H1 (cell line): Measurements from ENCODE around the gene FAM167B. TPM values are rescaled to one million over a fixed set of nuclear protein-coding genes. Genes with fewer than 3 reads are reported as not detected.

Experiments used
- CTCF ChIA-PET: fragments of 300-600 bp; sonication (Branson Sonifier 250); formaldehyde crosslinking; loops from one replicate; lab custom pipeline; 2021; ENCODE audit not compliant: partially characterized antibody; lab: Charles Lee
- POLR2A ChIA-PET: fragments of 300-600 bp; sonication (Branson Sonifier 250); formaldehyde crosslinking; loops from one replicate; lab custom pipeline; 2021; ENCODE audit warnings: inconsistent platforms; ENCODE audit not compliant: partially characterized antibody; lab: Charles Lee
- DNase-seq, 2 experiments: peaks; one replicate each; pipeline versions ENCODE4 v3.0.0 to v3.0.0-alpha.2; 2010 to 2022; ENCODE audit warnings: low spot score in 2 of 2, low read depth in 1 of 2, mixed read lengths in 1 of 2
- FAIRE-seq: peaks from 2 replicates; lab custom pipeline; 2011; peaks lifted over from hg19 to GRCh38; lab: Jason Lieb, UNC
- H2AFZ ChIP-seq: 2 replicates; pipeline ENCODE4 v1.8.1; 2012; ENCODE audit warnings: low read length, inconsistent platforms
- H2AK5ac ChIP-seq: 2 replicates; pipeline ENCODE4 v1.6.1; 2013; ENCODE audit warnings: low read depth, low read length
- H2BK120ac ChIP-seq: replicated peaks from 2 replicates; pipeline ENCODE3; 2013; ENCODE audit warnings: low read depth, low read length, inconsistent platforms
- H2BK12ac ChIP-seq: 2 replicates; pipeline ENCODE4 v1.6.1; 2013; ENCODE audit warnings: low read depth, low read length
- H2BK15ac ChIP-seq: 2 replicates; pipeline ENCODE4 v1.6.1; 2013; ENCODE audit warnings: low read length
- H2BK20ac ChIP-seq: 2 replicates; pipeline ENCODE4 v1.6.1; 2013; ENCODE audit warnings: low read length
- H2BK5ac ChIP-seq: 2 replicates; pipeline ENCODE4 v1.6.1; 2013; ENCODE audit warnings: low read depth, low read length
- H3K14ac ChIP-seq: 2 replicates; pipeline ENCODE4 v1.6.1; 2013; ENCODE audit warnings: inconsistent platforms; ENCODE audit not compliant: insufficient read length
- H3K18ac ChIP-seq: 2 replicates; pipeline ENCODE4 v1.6.1; 2013; ENCODE audit warnings: low read length; ENCODE audit errors: extremely low read depth
- H3K23ac ChIP-seq: 2 replicates; pipeline ENCODE4 v1.6.1; 2013; ENCODE audit warnings: inconsistent platforms; ENCODE audit not compliant: insufficient read length
- H3K23me2 ChIP-seq: 2 replicates; pipeline ENCODE4 v1.6.1; 2013; ENCODE audit warnings: low read depth, low read length
- H3K27ac ChIP-seq: 2 replicates; pipeline ENCODE4 v1.6.1; 2011; ENCODE audit warnings: low read depth, low read length, inconsistent platforms
- H3K27me3 ChIP-seq, 4 experiments: replicated peaks in 1 of 4; 1 replicate in 1 of 4; 2 replicates in 3 of 4; pipeline versions ENCODE4 v1.6.1 to v1.8.1; 2011 to 2013; ENCODE audit warnings: low read length in 3 of 4, mild to moderate bottlenecking in 3 of 4, inconsistent platforms in 2 of 4, mixed read lengths in 2 of 4, moderate library complexity in 1 of 4; ENCODE audit not compliant: control insufficient read depth in 3 of 4, insufficient read depth in 3 of 4; ENCODE audit errors: extremely low read depth in 1 of 4
- H3K36me3 ChIP-seq, 4 experiments: 2 replicates each; pipeline versions ENCODE4 v1.6.1 to v1.8.1; 2011 to 2013; ENCODE audit warnings: mild to moderate bottlenecking in 4 of 4, low read length in 3 of 4, moderate library complexity in 2 of 4, control low read depth in 1 of 4, inconsistent platforms in 1 of 4; ENCODE audit not compliant: insufficient read depth in 4 of 4, control insufficient read depth in 2 of 4
- H3K4ac ChIP-seq: replicated peaks from 2 replicates; pipeline ENCODE3; 2013; ENCODE audit warnings: low read length, low read depth, mixed read lengths, inconsistent platforms; ENCODE audit not compliant: insufficient read length
- H3K4me1 ChIP-seq, 4 experiments: replicated peaks in 1 of 4; 1 replicate in 1 of 4; 2 replicates in 3 of 4; pipeline versions ENCODE4 v1.6.1 to v1.8.1; 2011 to 2013; ENCODE audit warnings: low read length in 3 of 4, inconsistent platforms in 2 of 4, mixed read lengths in 1 of 4; ENCODE audit not compliant: insufficient read depth in 4 of 4, control insufficient read depth in 3 of 4
- H3K4me2 ChIP-seq, 2 experiments: 2 replicates each; pipeline versions ENCODE4 v1.6.1 to v1.8.1; 2011 to 2013; ENCODE audit warnings: low read depth in 2 of 2, low read length in 2 of 2, control low read depth in 1 of 2, inconsistent platforms in 1 of 2, mild to moderate bottlenecking in 1 of 2; ENCODE audit not compliant: insufficient read depth in 1 of 2
- H3K4me3 ChIP-seq, 4 experiments: fragments of 200-600, 300-600 bp in 1 of 4; sonication (generic), shearing (Covaris generic), sonication (Bioruptor Twin) in 1 of 4; 2 replicates each; pipeline versions ENCODE4 v1.5.1 to v1.8.1; 2011 to 2016; ENCODE audit warnings: low read length in 4 of 4, low read depth in 3 of 4, control low read depth in 2 of 4, inconsistent platforms in 2 of 4, mild to moderate bottlenecking in 2 of 4, mixed read lengths in 1 of 4, moderate library complexity in 1 of 4; ENCODE audit not compliant: insufficient read depth in 2 of 4; ENCODE audit errors: extremely low read depth in 1 of 4
- H3K56ac ChIP-seq: replicated peaks from 2 replicates; pipeline ENCODE3; 2013; ENCODE audit warnings: low read depth, mild to moderate bottlenecking, mixed read lengths, low read length, inconsistent platforms; ENCODE audit not compliant: insufficient read length
- H3K79me1 ChIP-seq: 2 replicates; pipeline ENCODE4 v1.6.1; 2013; ENCODE audit warnings: low read depth, low read length, control low read depth
- H3K79me2 ChIP-seq, 2 experiments: 2 replicates each; pipeline versions ENCODE4 v1.6.1 to v1.8.1; 2012 to 2013; ENCODE audit warnings: low read length in 2 of 2, mild to moderate bottlenecking in 2 of 2, inconsistent platforms in 1 of 2; ENCODE audit not compliant: insufficient read depth in 2 of 2, control insufficient read depth in 1 of 2
- H3K9ac ChIP-seq, 4 experiments: replicated peaks in 1 of 4; 1 replicate in 1 of 4; 2 replicates in 3 of 4; pipeline versions ENCODE4 v1.6.1 to v1.8.1; 2011 to 2013; ENCODE audit warnings: low read depth in 3 of 4, low read length in 3 of 4, control low read depth in 2 of 4, mild to moderate bottlenecking in 2 of 4, moderate library complexity in 2 of 4, inconsistent platforms in 1 of 4; ENCODE audit errors: extremely low read depth in 1 of 4
- H3K9me3 ChIP-seq, 2 experiments: 2 replicates each; pipeline versions ENCODE4 v1.6.1 to v1.8.1; 2012 to 2013; ENCODE audit warnings: mild to moderate bottlenecking in 2 of 2, moderate library complexity in 2 of 2, control low read depth in 1 of 2, inconsistent platforms in 1 of 2, low read depth in 1 of 2, low read length in 1 of 2, mixed read lengths in 1 of 2; ENCODE audit not compliant: insufficient read depth in 2 of 2
- H4K20me1 ChIP-seq, 2 experiments: replicated peaks in 1 of 2; 2 replicates each; pipeline versions ENCODE3 to v1.8.1; 2011 to 2013; ENCODE audit warnings: inconsistent platforms in 2 of 2, low read length in 2 of 2, mild to moderate bottlenecking in 1 of 2; ENCODE audit not compliant: insufficient read depth in 2 of 2, control insufficient read depth in 1 of 2
- H4K5ac ChIP-seq: 2 replicates; pipeline ENCODE4 v1.6.1; 2013; ENCODE audit warnings: low read length, low read depth, mixed read lengths, inconsistent platforms; ENCODE audit not compliant: insufficient read length
- H4K8ac ChIP-seq: 2 replicates; pipeline ENCODE4 v1.8.0; 2013; ENCODE audit warnings: mild to moderate bottlenecking, moderate library complexity, low read length, inconsistent platforms; ENCODE audit not compliant: insufficient read depth; ENCODE audit errors: extremely low read depth
- H4K91ac ChIP-seq: replicated peaks from 2 replicates; pipeline ENCODE3; 2013; ENCODE audit warnings: low read length, mixed read lengths, inconsistent platforms; ENCODE audit not compliant: insufficient read length
- FOSL1 ChIP-seq: IDR thresholded peaks from 2 replicates; pipeline ENCODE4 v1.6.1; 2011; ENCODE audit warnings: mild to moderate bottlenecking, low read depth, low read length, moderate library complexity; ENCODE audit not compliant: insufficient read depth
- HDAC2 ChIP-seq, 2 experiments: fragments of 300-600 bp in 1 of 2; sonication (generic) in 1 of 2; IDR thresholded peaks; 2 replicates each; pipeline ENCODE4 v1.6.1; 2011 to 2012; ENCODE audit warnings: low read depth in 2 of 2, low read length in 2 of 2, mild to moderate bottlenecking in 2 of 2, moderate library complexity in 2 of 2, borderline replicate concordance in 1 of 2, inconsistent platforms in 1 of 2
- KDM1A ChIP-seq: fragments of 200-600, 300-600 bp; sonication (generic); IDR thresholded peaks from 2 replicates; pipeline ENCODE4 v1.7.1; 2016; ENCODE audit warnings: mild to moderate bottlenecking, low read length, borderline replicate concordance
- MAFK ChIP-seq: IDR thresholded peaks from 2 replicates; pipeline ENCODE4 v1.6.1; 2012; ENCODE audit warnings: low read depth, mild to moderate bottlenecking, improper control_type of control experiment, low read length
- POLR2A ChIP-seq, 2 experiments: IDR thresholded peaks; 1 replicate in 1 of 2; 2 replicates in 1 of 2; pipeline ENCODE4 v1.6.1; 2011; ENCODE audit warnings: low read depth in 2 of 2, low read length in 2 of 2, mild to moderate bottlenecking in 2 of 2; ENCODE audit errors: control extremely low read depth in 1 of 2
- RAD21 ChIP-seq, 2 experiments: IDR thresholded peaks in 1 of 2; conservative IDR thresholded peaks in 1 of 2; 2 replicates each; pipeline ENCODE4 v1.6.1; 2011; ENCODE audit warnings: low read depth in 2 of 2, low read length in 2 of 2, improper control_type of control experiment in 1 of 2, inconsistent platforms in 1 of 2, mild to moderate bottlenecking in 1 of 2, moderate library complexity in 1 of 2
- RFX5 ChIP-seq: IDR thresholded peaks from 2 replicates; pipeline ENCODE4 v1.6.1; 2011; ENCODE audit warnings: low read depth, low read length, improper control_type of control experiment, borderline replicate concordance
- SP2 ChIP-seq: IDR thresholded peaks from 2 replicates; pipeline ENCODE4 v1.6.1; 2012; ENCODE audit warnings: mild to moderate bottlenecking, low read length, inconsistent platforms
- SP4 ChIP-seq: IDR thresholded peaks from 2 replicates; pipeline ENCODE4 v1.6.1; 2012; ENCODE audit warnings: low read length, inconsistent platforms
- SRF ChIP-seq: IDR thresholded peaks from 2 replicates; pipeline ENCODE4 v1.6.1; 2011; ENCODE audit warnings: mild to moderate bottlenecking, low read depth, low read length, moderate library complexity
- TAF1 ChIP-seq: IDR thresholded peaks from 2 replicates; pipeline ENCODE4 v1.6.1; 2011; ENCODE audit warnings: mild to moderate bottlenecking, low read depth, low read length
- WGBS, 2 experiments: shearing (Covaris generic) in 1 of 2; methylation state at CpG; one replicate each; pipeline versions ENCODE4 v1.1.6 to v1.1.7; 2013 to 2015; ENCODE audit warnings: low lambda C conversion rate in 2 of 2, mixed read lengths in 2 of 2, inconsistent platforms in 1 of 2, low coverage in 1 of 2, missing lambda C conversion rate in 1 of 2; ENCODE audit not compliant: insufficient replicate concordance in 2 of 2, insufficient coverage in 1 of 2, insufficient read length in 1 of 2; ENCODE audit errors: extremely low coverage in 1 of 2, missing lambda C conversion rate in 1 of 2; 5-methylcytosine and 5-hydroxymethylcytosine counted together
- polyA plus RNA-seq, 7 experiments: library from polyadenylated mRNA; depleted of rRNA in 3 of 7; stranded (reverse) in 5 of 7; unstranded in 2 of 7; fragments of >200 nt in 5 of 7; fragments of 200-250 nt in 2 of 7; gene quantifications; 1 replicate in 5 of 7; 2 replicates in 1 of 7; 4 replicates in 1 of 7; pipeline versions ENCODE4 v1.2.1 to v1.2.3, GENCODE V29; 2011 to 2013; ENCODE audit warnings: missing spikeins in 2 of 7, mixed read lengths in 2 of 7
- total RNA-seq: library from RNA; stranded (reverse); fragmentation: NEBNext Ultra II Directional; extraction: Animal tissue kit (Norgen Biotek cat#: 25700); gene quantifications from 2 replicates; pipeline ENCODE4 v1.2.1, GENCODE V29; 2021
- TF ChIP-seq, protein P1 (sequence below), 3 experiments: IDR thresholded peaks; 1 replicate in 2 of 3; 2 replicates in 1 of 3; pipeline versions ENCODE4 v1.5.1 to v1.6.1; 2011; ENCODE audit warnings: low read length in 3 of 3, mild to moderate bottlenecking in 3 of 3, inconsistent platforms in 2 of 3, low read depth in 1 of 3, moderate library complexity in 1 of 3; ENCODE audit not compliant: insufficient read depth in 1 of 3; ENCODE audit errors: control extremely low read depth in 1 of 3

Gene FAM167B
- total and polyA plus RNA-seq, 2 of the 8 experiments (the other 6 are each of a cell fraction or from before 2014, with no cell fraction given) = 2.8 to 3.9 TPM

DNA sequence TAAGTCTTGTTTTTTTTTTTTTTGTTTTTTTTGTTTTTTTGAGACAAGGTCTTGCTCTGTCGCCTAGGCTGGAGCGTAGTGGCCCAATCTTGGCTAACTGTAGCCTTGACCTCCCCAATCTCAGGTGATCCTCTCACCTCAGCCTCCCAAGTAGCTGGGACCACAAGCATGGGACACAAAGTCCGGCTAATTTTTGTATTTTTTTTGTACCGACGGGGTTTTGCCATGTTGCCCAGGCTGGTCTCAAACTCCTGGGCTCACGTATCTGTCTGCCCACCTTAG, 10.1 kb downstream of the FAM167B start:
- Histone ChIP-seq H3K9me3 (no peaks in the 10 kb centered on the region), H3K79me2 (no peaks in the 10 kb centered on the region), H2BK15ac (no peak overlapping the region), H3K4me3 (no peak overlapping the region), H3K36me3 (no peaks in the 10 kb centered on the region), H3K23ac (no peak overlapping the region), H3K14ac (no peak overlapping the region), H4K5ac (no peak overlapping the region), H4K8ac (no peak overlapping the region), H3K79me1 (no peaks in the 10 kb centered on the region), H3K27ac (no peak overlapping the region), H4K20me1 (no peaks in the 10 kb centered on the region), H2BK120ac (no peak overlapping the region), H3K4me2 (no peak overlapping the region), H3K9ac (no peak overlapping the region), H3K4me1 (no peaks in the 10 kb centered on the region), H2BK20ac (no peak overlapping the region), H2AFZ (no peak overlapping the region), H3K18ac (no peak overlapping the region), H2BK12ac (no peak overlapping the region), H2BK5ac (no peak overlapping the region), H3K27me3 (no peaks in the 10 kb centered on the region; a peak in 1 of 7 replicates), H4K91ac (no peak overlapping the region), H2AK5ac (no peak overlapping the region), H3K56ac (no peak overlapping the region), H3K23me2 (no peaks in the 10 kb centered on the region; the same call in 1 of the 2 replicates), H3K4ac (no peak overlapping the region)
- POLR2A ChIA-PET = interaction anchor here (0.6 to 1.1 kb wide), 4 partner anchors 12 to 364 kb away, joined by 3 to 5 read pairs (median 3); no protein-coding TSS in a partner anchor
- CTCF ChIA-PET = interaction anchor here (0.8 to 5.3 kb wide), 3 partner anchors 8 to 46 kb away, joined by 3 to 37 read pairs (median 4); partner anchors contain the start of genes FAM167B and LCK
- DNase-seq = no peak
- FAIRE-seq = no peak
- WGBS, 2 experiments = 94% methylated on average over 5 of the region's 6 CpGs; no CpG with 5 or more reads in 1 of the 2 experiments
- TF ChIP-seq RAD21 (IDR thresholded peaks at IDR 0.05 in 1 of 2, conservative IDR thresholded peaks at IDR 0.05 in 1 of 2; ENCODE audit: low read depth in 2 of 2, low read length in 2 of 2) (no peak), SP2 (no peak), MAFK (no peak), FOSL1 (no peak), SRF (no peak), KDM1A (no peak), RFX5 (no peak), TAF1 (no peak), SP4 (no peak), POLR2A (IDR thresholded peaks at IDR 0.05; ENCODE audit: control extremely low read depth in 1 of 2, low read depth in 2 of 2, low read length in 2 of 2) (no peak), HDAC2 (IDR thresholded peaks at IDR 0.05; ENCODE audit: borderline replicate concordance in 1 of 2, low read depth in 2 of 2, low read length in 2 of 2) (no peak)
- TF ChIP-seq, protein P1, sequence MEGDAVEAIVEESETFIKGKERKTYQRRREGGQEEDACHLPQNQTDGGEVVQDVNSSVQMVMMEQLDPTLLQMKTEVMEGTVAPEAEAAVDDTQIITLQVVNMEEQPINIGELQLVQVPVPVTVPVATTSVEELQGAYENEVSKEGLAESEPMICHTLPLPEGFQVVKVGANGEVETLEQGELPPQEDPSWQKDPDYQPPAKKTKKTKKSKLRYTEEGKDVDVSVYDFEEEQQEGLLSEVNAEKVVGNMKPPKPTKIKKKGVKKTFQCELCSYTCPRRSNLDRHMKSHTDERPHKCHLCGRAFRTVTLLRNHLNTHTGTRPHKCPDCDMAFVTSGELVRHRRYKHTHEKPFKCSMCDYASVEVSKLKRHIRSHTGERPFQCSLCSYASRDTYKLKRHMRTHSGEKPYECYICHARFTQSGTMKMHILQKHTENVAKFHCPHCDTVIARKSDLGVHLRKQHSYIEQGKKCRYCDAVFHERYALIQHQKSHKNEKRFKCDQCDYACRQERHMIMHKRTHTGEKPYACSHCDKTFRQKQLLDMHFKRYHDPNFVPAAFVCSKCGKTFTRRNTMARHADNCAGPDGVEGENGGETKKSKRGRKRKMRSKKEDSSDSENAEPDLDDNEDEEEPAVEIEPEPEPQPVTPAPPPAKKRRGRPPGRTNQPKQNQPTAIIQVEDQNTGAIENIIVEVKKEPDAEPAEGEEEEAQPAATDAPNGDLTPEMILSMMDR (IDR thresholded peaks at IDR 0.05; ENCODE audit: control extremely low read depth in 1 of 3, insufficient read depth in 1 of 3, low read depth in 1 of 3, low read length in 3 of 3) = no peak
